ENCODE results near the gene UBXN11.
"Not testable (repeated sequence)": the region's sequence is repeated elsewhere in the genome, so short reads cannot be mapped to it uniquely, and the experiment has no call there.

The UBXN11 gene

GRCh38 chr1:26305667-26306289, 658 bp downstream of the UBXN11 start:
- DNase-seq: no peak

GRCh38 chr1:26302733-26303405, 3.6 kb downstream of the UBXN11 start:
- no peak for DNase-seq

- no peak for DNase-seq
Measured at GRCh38 chr1:26300578-26301275, 5.7 kb downstream of the UBXN11 start.

- no peak for DNase-seq
Measured at GRCh38 chr1:26297791-26298124, 8.7 kb downstream of the UBXN11 start.

GRCh38 chr1:26297057-26297790, 9.2 kb downstream of the UBXN11 start:
- DNase-seq: no peak

DNA sequence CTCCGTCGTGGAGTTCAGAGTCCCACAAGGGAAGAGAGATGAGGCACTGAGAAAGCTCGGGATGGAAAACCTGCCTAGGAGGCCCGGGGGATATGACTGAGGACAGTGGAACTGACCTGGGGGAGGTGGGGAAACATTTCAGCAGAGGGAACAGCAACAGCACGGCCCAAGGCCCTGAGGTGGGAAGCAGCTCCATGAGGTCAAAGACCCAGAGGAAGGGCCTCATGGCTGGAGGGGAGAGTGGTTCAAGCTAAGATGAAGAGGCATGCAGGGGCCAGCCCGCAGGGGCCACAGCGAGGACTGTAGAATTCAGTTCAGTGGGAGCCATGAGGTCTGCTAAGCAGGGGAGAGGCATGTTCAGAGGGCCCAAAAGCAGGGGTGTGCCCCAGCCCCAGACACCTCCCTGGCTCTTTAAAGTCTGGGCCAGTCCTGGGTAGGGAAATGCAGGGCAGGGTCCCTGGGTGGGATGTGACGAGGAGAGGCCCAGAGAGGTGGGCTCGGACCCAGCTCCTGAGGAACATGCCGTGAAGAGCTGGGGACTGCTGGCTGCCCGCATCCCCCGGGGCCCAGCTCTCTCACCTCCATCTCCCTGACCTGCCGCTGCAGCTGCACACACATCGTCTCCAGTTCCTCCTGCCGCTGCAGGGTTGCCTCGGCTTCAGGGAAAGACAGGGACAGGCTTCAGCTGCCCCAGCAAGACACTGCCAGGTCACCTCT, 9.9 kb downstream of the UBXN11 start:
- no peak for DNase-seq

DNA sequence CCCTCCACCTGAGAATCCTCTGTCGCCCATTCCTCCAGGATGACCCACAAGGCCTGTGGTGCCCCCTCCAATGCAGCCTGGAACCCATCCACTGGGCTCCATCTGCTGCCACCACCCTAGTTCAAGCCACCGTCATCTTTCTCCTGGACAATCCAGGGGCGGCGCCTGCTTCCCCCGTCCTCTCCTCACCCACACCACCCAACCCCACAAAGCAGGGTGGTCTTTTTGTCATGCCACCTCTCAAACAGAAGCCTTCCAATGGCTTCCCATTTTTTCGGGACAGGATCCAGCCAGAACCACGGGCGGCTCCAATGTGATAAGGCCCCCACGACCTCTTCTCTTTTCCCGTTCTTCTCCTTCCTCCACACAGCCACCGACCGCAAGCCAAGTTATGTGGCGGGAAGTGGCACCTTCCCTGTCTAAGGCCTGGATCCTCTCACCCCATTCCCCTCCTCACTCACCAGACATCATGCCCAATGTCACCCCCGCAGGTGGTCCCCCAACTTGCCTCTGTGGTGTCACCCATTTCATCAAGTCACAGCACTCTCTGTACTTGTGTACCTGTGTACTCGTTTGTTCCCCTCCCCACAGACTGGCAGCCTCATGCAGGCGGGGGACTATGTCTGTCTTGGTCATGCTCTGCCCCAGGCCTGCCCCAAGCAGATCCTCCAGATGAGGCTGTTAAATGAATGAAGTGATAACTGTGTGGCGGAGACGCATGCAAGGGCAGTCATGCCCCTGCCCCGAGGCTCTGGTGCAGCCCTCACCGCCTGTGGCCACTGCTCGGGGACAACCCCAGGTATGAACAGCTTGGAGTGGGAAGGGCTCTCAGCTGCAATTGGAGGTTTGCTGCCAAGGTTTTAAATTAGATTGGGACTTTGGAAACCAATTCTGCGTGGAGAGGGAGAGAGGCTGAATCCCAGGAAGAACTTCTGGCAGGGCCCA, 11.0 kb downstream of the UBXN11 start:
- DNase-seq: no peak

DNA sequence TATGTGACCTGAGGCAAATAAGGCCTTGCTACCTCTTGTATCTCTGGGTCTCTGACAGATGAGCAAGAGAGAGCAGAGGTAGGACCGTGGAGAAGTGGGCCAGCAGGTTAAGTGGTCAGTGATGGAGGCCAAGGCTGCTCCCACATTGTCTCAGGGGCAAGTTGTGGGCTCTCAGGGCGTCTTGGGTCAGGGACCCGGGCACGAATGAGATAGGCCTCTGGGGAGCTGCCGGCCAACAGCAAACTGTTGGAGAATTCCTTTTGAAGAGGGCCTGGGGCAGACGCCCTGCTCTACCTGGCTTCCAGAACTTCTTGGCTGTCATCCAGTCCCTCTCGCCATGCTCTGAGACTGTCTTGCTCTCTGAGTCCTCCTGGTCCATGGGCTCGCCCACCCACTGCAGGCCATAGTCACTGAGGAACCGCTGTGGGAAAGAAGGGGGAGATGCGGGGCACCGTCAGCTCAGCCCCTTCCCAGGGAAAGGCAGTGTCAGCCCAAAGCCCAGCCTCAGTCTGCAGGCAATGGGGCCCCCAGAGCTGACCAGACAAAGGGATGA, 12.4 kb downstream of the UBXN11 start:
- no peak for DNase-seq

GRCh38 chr1:26292735-26293134, 13.7 kb downstream of the UBXN11 start:
- not testable (repeated sequence) for DNase-seq

- DNase-seq: no peak
Measured at GRCh38 chr1:26291939-26292338, 14.5 kb downstream of the UBXN11 start.

DNA sequence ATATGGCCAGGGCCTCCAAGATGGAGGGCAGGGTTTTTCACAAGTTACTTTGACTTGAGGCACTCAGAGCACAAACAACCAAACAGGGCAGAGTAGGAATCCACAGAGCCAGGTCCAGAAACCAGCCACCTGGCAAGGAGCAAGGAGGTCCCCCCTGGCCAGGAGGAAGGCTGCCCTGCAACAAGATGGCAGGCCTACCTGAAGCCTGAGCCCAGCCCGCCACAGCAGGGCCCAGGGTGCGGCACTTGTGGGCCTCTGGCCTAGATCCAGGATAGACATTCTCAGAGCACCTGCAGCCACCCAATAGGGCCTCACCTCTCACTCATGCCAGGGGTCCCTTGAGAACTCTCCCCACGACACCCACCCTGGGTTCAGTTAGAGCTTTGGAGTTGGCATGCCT, 15.0 kb downstream of the UBXN11 start:
- no peak for DNase-seq

GRCh38 chr1:26290882-26291261, 15.6 kb downstream of the UBXN11 start:
- no peak for DNase-seq

GRCh38 chr1:26290122-26290881, 16.1 kb downstream of the UBXN11 start:
- DNase-seq: no peak

DNA sequence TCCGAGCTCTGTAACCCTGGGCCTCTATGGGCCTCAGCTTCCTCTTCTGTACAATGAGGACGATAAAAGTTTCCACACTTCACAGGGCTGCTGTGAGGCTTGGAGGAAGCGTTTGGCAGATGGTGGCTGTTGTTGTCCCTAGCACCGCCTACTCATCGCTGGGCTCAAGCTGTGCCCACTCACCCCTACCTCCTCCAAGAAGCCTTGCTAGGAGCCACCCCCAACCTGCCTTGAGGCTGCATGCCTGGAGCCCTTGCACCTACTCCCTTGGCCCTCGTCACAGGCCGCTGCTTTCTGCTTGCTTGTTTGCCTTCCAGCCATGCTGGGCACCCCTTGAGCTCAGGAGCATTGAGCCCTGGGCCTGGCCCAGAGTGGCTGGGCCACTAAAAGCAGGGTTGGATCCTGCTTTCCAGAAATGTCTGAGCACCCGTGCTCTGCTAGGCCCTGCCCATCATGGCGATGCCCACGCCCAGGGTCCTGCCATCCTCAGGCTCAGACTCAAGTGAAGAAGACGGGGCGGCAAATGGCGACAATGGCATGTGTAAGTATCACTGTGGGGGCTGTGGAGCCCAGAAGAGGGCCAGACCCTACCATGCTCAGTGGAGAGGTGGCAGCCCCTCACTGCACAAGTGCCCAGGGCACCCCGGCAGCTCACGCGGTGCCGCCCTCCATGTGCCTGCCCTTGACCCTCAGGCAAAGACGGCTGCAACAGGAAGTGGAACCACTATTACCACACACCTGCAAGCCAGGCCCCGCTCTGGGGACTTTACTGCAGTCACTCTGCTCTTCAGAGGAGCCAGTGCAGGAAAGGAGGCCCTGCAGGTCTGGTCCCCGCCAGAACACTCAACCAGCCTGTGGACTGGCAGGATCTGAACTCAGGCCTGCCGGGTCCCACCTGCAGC, 17.0 kb downstream of the UBXN11 start:
- no peak for DNase-seq

- peak; percentile 73 for DNase-seq
Measured at GRCh38 chr1:26288311-26288941, 18.0 kb downstream of the UBXN11 start.

DNA sequence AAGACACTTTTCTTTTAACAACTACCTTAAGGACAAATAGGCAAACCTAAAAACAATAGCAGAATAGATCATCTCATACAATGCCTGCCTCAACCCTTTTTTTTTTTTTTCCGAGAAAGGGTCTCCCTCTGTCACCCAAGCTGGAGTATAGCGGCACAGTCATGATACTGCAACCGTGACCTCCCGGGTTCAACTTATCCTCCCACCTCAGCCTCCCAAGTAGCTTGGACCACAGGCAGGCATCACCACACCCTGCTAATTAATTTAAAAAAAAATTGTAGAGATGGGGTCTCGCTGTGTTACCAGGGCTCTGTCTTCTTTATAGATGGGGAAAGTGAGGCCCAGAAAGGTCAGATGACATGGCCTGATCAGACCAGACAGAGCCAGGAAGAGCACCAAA, 18.6 kb downstream of the UBXN11 start:
- no peak for DNase-seq

- peak; percentile 62 for DNase-seq
Measured at GRCh38 chr1:26287033-26287711, 19.3 kb downstream of the UBXN11 start.

- DNase-seq: no peak
Measured at GRCh38 chr1:26286064-26286416, 20.4 kb downstream of the UBXN11 start.

All from activated naive CD4-positive, alpha-beta T cell treated with Interleukin-2 at 50 U/mL for 16 hours (primary cell).